Left hindlimb (tissue), 1 donor: ENCODE results near the gene PDCD1.
"Not testable (repeated sequence)": the region's sequence is repeated elsewhere in the genome, so short reads cannot be mapped to it uniquely, and the experiment has no call there.

ENCODE experiments used
- DNase-seq: peaks from one replicate; pipeline ENCODE4 v3.0.0-alpha.2; 2018

Gene PDCD1

GRCh38 chr2:241811201-241811951, 47.3 kb downstream of the PDCD1 start:
- no peak for DNase-seq

- no peak for DNase-seq
Observed at GRCh38 chr2:241810307-241811200, 48.1 kb downstream of the PDCD1 start.

- DNase-seq, result no peak
Observed at GRCh38 chr2:241809383-241810306, 49.0 kb downstream of the PDCD1 start.

- DNase-seq, result no peak
Observed at GRCh38 chr2:241808721-241809382, 49.8 kb downstream of the PDCD1 start, which contains the start of gene NEU4. Gene NEU4 (plus strand): TSS chr2:241809193. CDS start chr2:241814485, 5,292 bp downstream.

- no peak for DNase-seq
Observed at GRCh38 chr2:241808051-241808720, 50.5 kb downstream of the PDCD1 start.

- not testable (repeated sequence) for DNase-seq
Observed at GRCh38 chr2:241806217-241806616, 52.5 kb downstream of the PDCD1 start.

GRCh38 chr2:241804326-241805229, 54.1 kb downstream of the PDCD1 start:
- DNase-seq, result no peak

- peak; percentile 79 for DNase-seq
Observed at GRCh38 chr2:241803387-241804325, 55.0 kb downstream of the PDCD1 start.

- no peak for DNase-seq
Observed at GRCh38 chr2:241802421-241803318, 56.0 kb downstream of the PDCD1 start.

GRCh38 chr2:241801611-241802420, 56.9 kb downstream of the PDCD1 start:
- DNase-seq, result no peak

- DNase-seq, result not testable (repeated sequence)
Observed at GRCh38 chr2:241800198-241800903, 58.3 kb downstream of the PDCD1 start.
